ENCODE data around the gene PPP1R13L.

The PPP1R13L gene

DNA sequence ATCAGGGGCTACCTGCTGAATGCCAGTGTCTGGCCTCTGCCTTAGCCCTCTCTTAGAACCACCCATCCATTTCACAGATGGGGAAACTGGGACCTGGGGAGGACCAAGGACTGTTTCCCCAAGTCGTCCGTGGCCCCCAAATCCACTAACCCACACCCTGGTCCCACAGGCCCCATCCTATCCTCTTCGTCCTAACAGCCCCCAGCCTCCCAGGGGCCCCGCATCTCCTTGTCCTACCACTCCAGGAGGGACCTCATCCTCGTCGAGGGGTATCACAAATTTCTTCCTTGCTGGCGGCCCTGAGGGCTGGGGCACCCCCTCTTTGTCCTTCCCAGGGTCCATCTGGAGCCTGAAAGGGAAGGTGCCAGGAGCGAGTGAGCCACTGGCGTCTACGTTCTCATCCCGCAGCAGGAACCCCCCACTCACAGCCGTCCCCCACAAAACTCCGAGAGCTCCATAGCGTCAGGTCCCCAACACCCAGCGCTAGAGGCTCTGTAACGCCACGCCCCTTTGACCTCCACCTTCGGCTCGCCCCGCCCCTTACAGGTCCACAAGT is 18.2 kb upstream of the PPP1R13L start:
- H3F3A ChIP-seq (ENCODE audit: control insufficient read depth, insufficient read depth): peaks cover 20% of the 10 kb centered on the region
- peak overlapping the region; percentile 83 for H3K27ac ChIP-seq (ENCODE audit: low read depth, low read length)
- peaks cover 16% of the 10 kb centered on the region for H3K79me2 ChIP-seq (ENCODE audit: control insufficient read depth, low read length)
- H3K4me2 ChIP-seq (ENCODE audit: low read length): peak overlapping the region; percentile 92
- peak overlapping the region; percentile 81 for H3K4me3 ChIP-seq (ENCODE audit: low read length)
- TF ChIP-seq EZH2phosphoT487 (IDR thresholded peaks at IDR 0.05; ENCODE audit: borderline replicate concordance, low read length): no peak
- TF ChIP-seq, protein P1, sequence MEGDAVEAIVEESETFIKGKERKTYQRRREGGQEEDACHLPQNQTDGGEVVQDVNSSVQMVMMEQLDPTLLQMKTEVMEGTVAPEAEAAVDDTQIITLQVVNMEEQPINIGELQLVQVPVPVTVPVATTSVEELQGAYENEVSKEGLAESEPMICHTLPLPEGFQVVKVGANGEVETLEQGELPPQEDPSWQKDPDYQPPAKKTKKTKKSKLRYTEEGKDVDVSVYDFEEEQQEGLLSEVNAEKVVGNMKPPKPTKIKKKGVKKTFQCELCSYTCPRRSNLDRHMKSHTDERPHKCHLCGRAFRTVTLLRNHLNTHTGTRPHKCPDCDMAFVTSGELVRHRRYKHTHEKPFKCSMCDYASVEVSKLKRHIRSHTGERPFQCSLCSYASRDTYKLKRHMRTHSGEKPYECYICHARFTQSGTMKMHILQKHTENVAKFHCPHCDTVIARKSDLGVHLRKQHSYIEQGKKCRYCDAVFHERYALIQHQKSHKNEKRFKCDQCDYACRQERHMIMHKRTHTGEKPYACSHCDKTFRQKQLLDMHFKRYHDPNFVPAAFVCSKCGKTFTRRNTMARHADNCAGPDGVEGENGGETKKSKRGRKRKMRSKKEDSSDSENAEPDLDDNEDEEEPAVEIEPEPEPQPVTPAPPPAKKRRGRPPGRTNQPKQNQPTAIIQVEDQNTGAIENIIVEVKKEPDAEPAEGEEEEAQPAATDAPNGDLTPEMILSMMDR (IDR thresholded peaks at IDR 0.05; ENCODE audit: low read depth, low read length, poor library complexity, severe bottlenecking): no peak
- no peaks in the 10 kb centered on the region for H4K20me1 ChIP-seq (ENCODE audit: control insufficient read depth, insufficient read depth, low read depth, low read length)
- no peaks in the 10 kb centered on the region for H3K9me3 ChIP-seq (ENCODE audit: control insufficient read depth, insufficient read depth, low read length)
- H3K36me3 ChIP-seq (ENCODE audit: control insufficient read depth, low read length): peaks cover 18% of the 10 kb centered on the region
- H3K4me1 ChIP-seq (ENCODE audit: control insufficient read depth, low read length): peaks cover 77% of the 10 kb centered on the region
- no peaks in the 10 kb centered on the region for H3K27me3 ChIP-seq (ENCODE audit: control insufficient read depth, low read length)
- no peaks in the 10 kb centered on the region for H3K9me2 ChIP-seq (replicated peaks; ENCODE audit: control insufficient read depth, low read length)

- Histone ChIP-seq H3K27ac (ENCODE audit: low read depth, low read length) (no peak overlapping the region), H3K4me2 (ENCODE audit: low read length) (peak overlapping the region; percentile 35; the same call in 1 of the 2 replicates), H3K4me3 (ENCODE audit: low read length) (no peak overlapping the region)
Measured at GRCh38 chr19:45421947-45422498, 17.2 kb upstream of the PPP1R13L start.

GRCh38 chr19:45420871-45421270 is 16.0 kb upstream of the PPP1R13L start:
- Histone ChIP-seq H3K27me3 (ENCODE audit: control insufficient read depth, low read length) (no peaks in the 10 kb centered on the region), H3K4me2 (ENCODE audit: low read length) (peak overlapping the region; percentile 89), H3K4me3 (ENCODE audit: low read length) (no peak overlapping the region), H3K27ac (ENCODE audit: low read depth, low read length) (0 out of 2 replicates have a peak overlapping the region, but pooled peaks have one; percentile 17), H3K9me2 (replicated peaks; ENCODE audit: control insufficient read depth, low read length) (no peaks in the 10 kb centered on the region), H4K20me1 (ENCODE audit: control insufficient read depth, insufficient read depth, low read depth, low read length) (no peaks in the 10 kb centered on the region), H3K4me1 (ENCODE audit: control insufficient read depth, low read length) (peaks cover 63% of the 10 kb centered on the region), H3K79me2 (ENCODE audit: control insufficient read depth, low read length) (peaks cover 16% of the 10 kb centered on the region), H3K9me3 (ENCODE audit: control insufficient read depth, insufficient read depth, low read length) (no peaks in the 10 kb centered on the region), H3F3A (ENCODE audit: control insufficient read depth, insufficient read depth) (peaks cover 20% of the 10 kb centered on the region), H3K36me3 (ENCODE audit: control insufficient read depth, low read length) (peaks cover 18% of the 10 kb centered on the region)
- TF ChIP-seq, protein P1 (IDR thresholded peaks at IDR 0.05; ENCODE audit: low read depth, low read length, poor library complexity, severe bottlenecking): no peak
- no peak for TF ChIP-seq EZH2phosphoT487 (IDR thresholded peaks at IDR 0.05; ENCODE audit: borderline replicate concordance, low read length)

More at GRCh38 chr19:45421947-45422498, 17.2 kb upstream of the PPP1R13L start:
- Histone ChIP-seq H3F3A (ENCODE audit: control insufficient read depth, insufficient read depth) (peaks cover 20% of the 10 kb centered on the region), H4K20me1 (ENCODE audit: control insufficient read depth, insufficient read depth, low read depth, low read length) (no peaks in the 10 kb centered on the region), H3K36me3 (ENCODE audit: control insufficient read depth, low read length) (peaks cover 18% of the 10 kb centered on the region), H3K79me2 (ENCODE audit: control insufficient read depth, low read length) (peaks cover 16% of the 10 kb centered on the region), H3K27me3 (ENCODE audit: control insufficient read depth, low read length) (no peaks in the 10 kb centered on the region), H3K9me3 (ENCODE audit: control insufficient read depth, insufficient read depth, low read length) (no peaks in the 10 kb centered on the region), H3K4me1 (ENCODE audit: control insufficient read depth, low read length) (peaks cover 67% of the 10 kb centered on the region), H3K9me2 (replicated peaks; ENCODE audit: control insufficient read depth, low read length) (no peaks in the 10 kb centered on the region)
- TF ChIP-seq EZH2phosphoT487 (IDR thresholded peaks at IDR 0.05; ENCODE audit: borderline replicate concordance, low read length): no peak
- TF ChIP-seq, protein P1 (IDR thresholded peaks at IDR 0.05; ENCODE audit: low read depth, low read length, poor library complexity, severe bottlenecking): no peak
